ENCODE data around the gene ASB2. TPM values are rescaled to one million over a fixed set of nuclear protein-coding genes. Genes with fewer than 3 reads are reported as not detected.

Gene ASB2
- total RNA-seq, 1 donor from 2014 or later, result 251 TPM

GRCh38 chr14:93895023-93895604 is 81.3 kb downstream of the ASB2 start:
- no peaks in the 10 kb centered on the region for H3K9me3 ChIP-seq (replicated peaks)
- no peak for DNase-seq
- H3K4me1 ChIP-seq, result peaks cover 7% of the 10 kb centered on the region
- intact Hi-C loops (cut with micrococcal nuclease), result no loop called here
- peaks cover 14% of the 10 kb centered on the region for H3K27me3 ChIP-seq (ENCODE audit: low read depth)
- no peak for TF ChIP-seq CTCF (IDR thresholded peaks at IDR 0.05; ENCODE audit: borderline replicate concordance)
- H3K27ac ChIP-seq (replicated peaks), result no peak overlapping the region
- no peaks in the 10 kb centered on the region for H3K36me3 ChIP-seq
- H3K4me3 ChIP-seq, result no peak overlapping the region

- Histone ChIP-seq H3K4me1 (peaks cover 7% of the 10 kb centered on the region), H3K27ac (replicated peaks) (no peak overlapping the region), H3K9me3 (replicated peaks) (no peaks in the 10 kb centered on the region), H3K27me3 (ENCODE audit: low read depth) (peaks cover 12% of the 10 kb centered on the region), H3K36me3 (no peaks in the 10 kb centered on the region), H3K4me3 (no peak overlapping the region)
- intact Hi-C loops (cut with micrococcal nuclease), result loop anchor here (5.0 kb wide), 1 partner anchor 241 kb away; no protein-coding TSS in a partner anchor
- TF ChIP-seq CTCF (IDR thresholded peaks at IDR 0.05; ENCODE audit: borderline replicate concordance), result no peak
- no peak for DNase-seq
These were observed 82.6 kb downstream of the ASB2 start for GRCh38 chr14:93893661-93894261.

- DNase-seq, result peak; percentile 71
- Histone ChIP-seq H3K4me3 (peak overlapping the region; percentile 10), H3K4me1 (peaks cover 7% of the 10 kb centered on the region), H3K27me3 (ENCODE audit: low read depth) (peaks cover 20% of the 10 kb centered on the region), H3K27ac (replicated peaks) (no peak overlapping the region), H3K9me3 (replicated peaks) (no peaks in the 10 kb centered on the region), H3K36me3 (no peaks in the 10 kb centered on the region)
- intact Hi-C loops (cut with micrococcal nuclease), result loop anchor here (5.0 kb wide), 1 partner anchor 241 kb away; no protein-coding TSS in a partner anchor
- peak; percentile 99 for TF ChIP-seq CTCF (IDR thresholded peaks at IDR 0.05; ENCODE audit: borderline replicate concordance)
These were observed 83.3 kb downstream of the ASB2 start for GRCh38 chr14:93892923-93893558.

- Histone ChIP-seq H3K27ac (replicated peaks) (no peak overlapping the region), H3K4me1 (peaks cover 7% of the 10 kb centered on the region), H3K4me3 (no peak overlapping the region), H3K27me3 (ENCODE audit: low read depth) (peaks cover 24% of the 10 kb centered on the region), H3K36me3 (no peaks in the 10 kb centered on the region), H3K9me3 (replicated peaks) (no peaks in the 10 kb centered on the region)
- DNase-seq, result no peak
- intact Hi-C loops (cut with micrococcal nuclease), result loop anchor here (5.0 kb wide), 1 partner anchor 240 kb away; no protein-coding TSS in a partner anchor
- TF ChIP-seq CTCF (IDR thresholded peaks at IDR 0.05; ENCODE audit: borderline replicate concordance), result no peak
These were observed 83.9 kb downstream of the ASB2 start for GRCh38 chr14:93892505-93892839.

GRCh38 chr14:93891756-93892504 is 84.4 kb downstream of the ASB2 start:
- Histone ChIP-seq H3K9me3 (replicated peaks) (no peaks in the 10 kb centered on the region), H3K4me3 (no peak overlapping the region), H3K27me3 (ENCODE audit: low read depth) (peaks cover 27% of the 10 kb centered on the region), H3K36me3 (no peaks in the 10 kb centered on the region), H3K4me1 (peaks cover 7% of the 10 kb centered on the region), H3K27ac (replicated peaks) (no peak overlapping the region)
- DNase-seq, result no peak
- intact Hi-C loops (cut with micrococcal nuclease), result loop anchor here (5.0 kb wide), 1 partner anchor 240 kb away; no protein-coding TSS in a partner anchor
- no peak for TF ChIP-seq CTCF (IDR thresholded peaks at IDR 0.05; ENCODE audit: borderline replicate concordance)

All from left ventricle myocardium inferior (tissue), 1 donor.